ENCODE measurements around the gene PFAS.
"Not testable (repeated sequence)": the region's sequence is repeated elsewhere in the genome, so short reads cannot be mapped to it uniquely, and the experiment has no call there.

Gene PFAS, protein sequence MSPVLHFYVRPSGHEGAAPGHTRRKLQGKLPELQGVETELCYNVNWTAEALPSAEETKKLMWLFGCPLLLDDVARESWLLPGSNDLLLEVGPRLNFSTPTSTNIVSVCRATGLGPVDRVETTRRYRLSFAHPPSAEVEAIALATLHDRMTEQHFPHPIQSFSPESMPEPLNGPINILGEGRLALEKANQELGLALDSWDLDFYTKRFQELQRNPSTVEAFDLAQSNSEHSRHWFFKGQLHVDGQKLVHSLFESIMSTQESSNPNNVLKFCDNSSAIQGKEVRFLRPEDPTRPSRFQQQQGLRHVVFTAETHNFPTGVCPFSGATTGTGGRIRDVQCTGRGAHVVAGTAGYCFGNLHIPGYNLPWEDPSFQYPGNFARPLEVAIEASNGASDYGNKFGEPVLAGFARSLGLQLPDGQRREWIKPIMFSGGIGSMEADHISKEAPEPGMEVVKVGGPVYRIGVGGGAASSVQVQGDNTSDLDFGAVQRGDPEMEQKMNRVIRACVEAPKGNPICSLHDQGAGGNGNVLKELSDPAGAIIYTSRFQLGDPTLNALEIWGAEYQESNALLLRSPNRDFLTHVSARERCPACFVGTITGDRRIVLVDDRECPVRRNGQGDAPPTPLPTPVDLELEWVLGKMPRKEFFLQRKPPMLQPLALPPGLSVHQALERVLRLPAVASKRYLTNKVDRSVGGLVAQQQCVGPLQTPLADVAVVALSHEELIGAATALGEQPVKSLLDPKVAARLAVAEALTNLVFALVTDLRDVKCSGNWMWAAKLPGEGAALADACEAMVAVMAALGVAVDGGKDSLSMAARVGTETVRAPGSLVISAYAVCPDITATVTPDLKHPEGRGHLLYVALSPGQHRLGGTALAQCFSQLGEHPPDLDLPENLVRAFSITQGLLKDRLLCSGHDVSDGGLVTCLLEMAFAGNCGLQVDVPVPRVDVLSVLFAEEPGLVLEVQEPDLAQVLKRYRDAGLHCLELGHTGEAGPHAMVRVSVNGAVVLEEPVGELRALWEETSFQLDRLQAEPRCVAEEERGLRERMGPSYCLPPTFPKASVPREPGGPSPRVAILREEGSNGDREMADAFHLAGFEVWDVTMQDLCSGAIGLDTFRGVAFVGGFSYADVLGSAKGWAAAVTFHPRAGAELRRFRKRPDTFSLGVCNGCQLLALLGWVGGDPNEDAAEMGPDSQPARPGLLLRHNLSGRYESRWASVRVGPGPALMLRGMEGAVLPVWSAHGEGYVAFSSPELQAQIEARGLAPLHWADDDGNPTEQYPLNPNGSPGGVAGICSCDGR (N-terminal part only)

DNA sequence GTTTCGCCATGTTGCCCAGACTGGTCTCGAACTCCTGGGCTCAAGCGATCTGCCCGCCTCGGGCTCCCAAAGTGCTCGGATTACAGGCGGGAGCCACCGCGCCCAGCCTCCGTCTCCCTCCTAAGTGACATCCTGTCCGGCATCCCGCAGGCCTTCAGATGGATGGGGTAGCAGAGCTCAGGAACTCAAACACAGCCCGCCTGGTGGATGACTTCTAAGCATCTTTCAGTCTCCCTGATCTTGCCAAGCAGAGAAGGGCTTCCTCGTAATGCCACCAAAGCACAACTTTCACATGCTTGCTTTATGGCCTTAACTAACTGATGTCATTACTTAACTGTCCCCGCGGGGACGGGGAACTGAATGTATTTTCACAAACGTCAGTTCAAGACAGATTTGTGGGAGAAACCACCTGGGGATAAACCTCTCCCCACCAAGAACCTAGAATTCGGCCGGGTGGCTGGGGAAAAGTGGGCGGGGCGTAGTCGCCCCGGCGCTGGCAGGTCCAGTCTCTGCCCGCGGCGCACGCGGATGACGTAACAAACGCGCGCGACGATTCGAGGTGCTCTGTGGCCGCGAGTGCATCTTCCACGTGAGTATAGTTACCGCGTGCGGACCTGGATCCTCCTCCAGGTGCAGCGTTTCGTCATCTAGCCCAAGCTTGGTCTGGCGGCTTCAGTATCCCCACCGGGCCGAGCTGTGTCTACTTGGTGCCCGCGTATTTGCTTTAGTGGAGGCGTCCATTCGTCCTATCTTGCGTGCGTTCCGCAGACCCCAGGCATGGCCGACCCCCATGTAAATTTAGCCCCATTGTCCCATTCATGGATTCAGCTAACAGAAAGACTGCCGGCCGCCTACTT, at the start of gene PFAS:
Gene PFAS (plus strand): TSS at position 539 of the 857 bp plus-strand sequence. CDS start 4,649 bp downstream, outside the sequence.
- peak; percentile 75 for DNase-seq

DNA sequence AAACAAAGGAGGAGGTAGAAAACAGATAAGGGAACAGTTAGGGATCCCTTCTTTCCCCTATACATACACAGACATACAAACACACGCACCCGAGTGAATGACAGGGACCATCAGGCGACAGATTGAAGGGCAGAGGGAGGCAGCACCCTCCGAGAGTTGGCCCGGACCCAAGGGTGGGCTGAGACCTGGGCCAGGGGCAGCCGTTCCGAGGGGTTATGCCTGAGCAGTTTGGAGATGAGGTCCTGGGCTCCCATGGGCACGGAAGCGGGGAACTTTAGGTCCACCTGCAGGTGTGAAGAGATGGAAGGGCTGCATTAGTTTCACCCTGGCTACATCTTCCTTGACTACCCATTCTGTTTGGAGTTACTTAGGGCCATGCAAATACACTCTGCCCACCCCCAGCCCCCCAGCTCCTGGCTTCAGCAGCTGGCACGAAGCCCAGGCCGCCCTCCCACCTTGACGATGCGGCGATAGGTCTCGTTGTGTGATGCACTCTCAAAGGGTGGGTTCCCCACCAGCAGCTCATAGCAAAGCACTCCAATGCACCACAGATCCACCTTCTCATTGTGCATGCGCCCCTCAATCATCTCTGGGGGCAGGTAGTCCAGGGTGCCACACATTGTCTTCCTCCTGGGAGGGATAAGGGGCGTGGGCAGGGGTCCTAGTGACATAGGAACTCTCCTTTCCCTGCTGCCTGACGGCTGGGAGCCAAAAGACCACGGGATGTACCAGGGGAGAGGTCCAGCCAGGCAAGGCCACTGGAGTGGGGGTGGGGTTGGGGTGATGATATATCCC, 44.1 kb upstream of the PFAS start:
- no peak for DNase-seq

DNA sequence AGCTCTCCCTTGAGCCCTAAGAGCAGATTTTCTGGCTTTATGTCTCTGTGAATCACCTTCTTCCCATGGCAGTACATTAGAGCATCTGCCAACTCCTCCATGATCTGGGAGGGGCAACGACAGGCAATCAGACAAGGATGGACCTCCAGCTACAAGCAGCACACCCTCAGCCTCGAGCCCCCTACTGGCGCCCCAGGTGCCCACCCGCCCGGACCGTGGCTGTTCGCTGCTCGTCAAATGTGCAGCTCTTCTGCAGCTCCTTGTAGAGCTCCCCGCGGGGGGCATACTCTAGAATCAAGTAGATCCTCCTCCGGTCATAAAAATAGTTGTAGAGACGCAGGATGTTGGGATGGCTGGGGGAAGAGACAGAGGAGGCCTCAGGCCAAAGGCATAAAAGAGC, 42.6 kb upstream of the PFAS start:
- DNase-seq, result no peak

DNA sequence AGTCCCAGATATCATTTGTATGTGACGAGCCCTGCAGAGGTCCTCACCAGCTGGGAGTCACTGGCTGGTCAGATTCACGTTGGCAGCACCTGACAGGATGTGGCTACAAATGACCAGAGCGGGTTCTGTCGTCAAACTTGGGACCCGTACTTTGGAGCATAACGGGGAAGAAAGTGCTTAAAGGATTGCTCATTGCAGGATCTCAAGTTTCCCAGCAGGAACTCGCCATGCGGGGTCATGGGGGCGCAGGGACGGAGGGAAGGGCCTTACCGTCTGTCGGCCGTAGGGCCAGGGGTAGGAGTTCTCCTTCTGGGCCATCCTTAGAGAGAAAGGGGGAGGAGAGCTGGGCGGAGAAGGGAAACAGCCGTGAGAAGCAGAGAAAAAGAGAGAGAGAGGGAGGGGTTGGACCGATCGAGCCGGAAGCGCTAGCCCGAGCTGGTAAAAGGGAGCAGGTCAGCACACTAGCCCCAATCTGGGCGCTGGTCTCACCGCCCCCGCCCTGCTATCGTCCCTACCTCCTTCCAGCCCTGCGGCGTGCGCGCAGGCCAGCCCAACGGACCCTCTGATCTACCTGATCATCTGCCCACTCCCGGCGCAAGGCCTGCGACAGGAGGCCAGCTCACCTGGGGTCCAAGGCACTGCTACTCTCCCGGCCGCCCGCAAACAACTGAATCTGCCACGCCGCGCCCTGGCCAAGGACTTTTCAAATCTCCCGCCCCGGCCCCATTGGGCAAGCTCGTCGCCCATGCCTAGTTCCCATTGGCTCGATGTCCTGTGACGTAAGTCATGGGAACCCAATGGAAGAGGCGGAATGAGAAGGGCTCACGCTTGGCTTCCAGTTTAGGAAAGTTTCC, 39.0 kb upstream of the PFAS start, which contains the start of gene AURKB:
Gene AURKB (minus strand): TSS at position 669 of the 854 bp plus-strand sequence. CDS start 351 bp downstream, at position 318.
- peak; percentile 78 for DNase-seq

DNA sequence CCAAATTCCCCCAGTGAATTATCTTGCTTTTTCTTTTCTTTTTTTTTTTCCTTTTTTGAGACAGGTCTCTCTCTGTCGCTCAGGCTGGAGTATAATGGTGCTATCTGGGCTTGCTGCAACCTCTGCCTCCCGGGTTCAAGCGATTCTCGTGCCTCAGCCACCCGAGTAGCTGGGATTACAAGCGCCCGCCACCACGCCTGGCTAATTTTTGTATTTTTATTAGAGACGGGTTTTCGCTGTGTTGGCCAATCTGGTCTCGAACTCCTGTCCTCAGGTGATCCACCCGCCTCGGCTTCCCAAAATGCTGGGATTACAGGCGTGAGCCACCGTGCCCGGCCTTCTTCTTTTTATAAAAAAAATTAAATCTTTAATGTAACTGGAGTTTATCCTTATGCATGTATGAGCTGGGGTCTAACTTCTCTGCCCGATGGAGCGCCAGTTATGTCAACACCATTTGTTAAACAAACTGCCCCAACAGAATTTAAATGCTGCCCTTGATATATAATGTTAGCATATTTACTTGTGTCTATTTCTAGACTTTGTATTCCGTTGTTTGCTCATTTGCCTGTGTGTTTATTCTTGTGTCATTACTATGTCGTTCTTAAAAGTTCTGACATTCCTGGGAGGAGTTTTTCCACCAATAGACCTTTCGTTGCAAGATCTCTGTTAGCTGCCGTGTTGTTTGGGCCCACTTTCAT, 38.2 kb upstream of the PFAS start:
- DNase-seq, result no peak

DNA sequence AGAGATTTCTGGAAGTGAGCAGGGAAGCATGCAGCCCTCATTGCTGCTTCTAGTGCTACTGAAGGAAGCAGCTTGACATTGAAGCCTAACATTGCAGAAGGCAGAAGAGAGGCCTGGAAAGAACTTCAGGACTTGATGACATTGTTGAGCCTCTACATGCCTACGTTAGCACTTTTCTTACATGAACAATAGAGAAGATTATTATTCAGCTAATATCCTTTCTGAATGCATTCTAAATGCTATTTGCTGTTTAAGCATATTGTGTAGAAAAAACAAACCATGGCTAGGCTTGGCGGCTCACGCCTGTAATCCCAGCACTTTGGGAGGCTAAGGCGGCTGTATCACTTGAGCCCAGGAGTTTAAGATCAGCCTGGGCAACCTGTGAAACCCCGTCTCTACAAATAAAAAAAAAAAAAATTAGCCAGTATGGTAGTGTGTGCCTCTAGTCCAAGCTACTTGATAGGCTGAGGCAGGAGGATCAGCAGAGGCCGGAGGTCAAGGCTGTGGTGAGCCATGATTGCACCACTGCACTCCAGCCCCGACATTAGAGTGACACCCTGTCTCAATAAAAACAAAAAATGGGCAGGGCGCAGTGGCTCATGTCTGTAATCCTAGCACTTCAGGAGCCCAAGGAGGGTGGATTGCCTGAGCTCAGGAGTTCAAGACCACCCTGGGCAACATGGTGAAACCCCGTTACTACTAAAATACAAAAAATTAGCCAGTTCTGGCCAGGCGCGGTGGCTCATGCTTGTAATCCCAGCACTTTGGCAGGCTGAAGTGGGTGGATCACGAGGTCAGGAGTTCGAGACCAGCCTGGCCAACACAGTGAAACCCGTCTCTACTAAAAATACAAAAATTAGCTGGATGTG, 36.5 kb upstream of the PFAS start:
- no peak for DNase-seq

DNA sequence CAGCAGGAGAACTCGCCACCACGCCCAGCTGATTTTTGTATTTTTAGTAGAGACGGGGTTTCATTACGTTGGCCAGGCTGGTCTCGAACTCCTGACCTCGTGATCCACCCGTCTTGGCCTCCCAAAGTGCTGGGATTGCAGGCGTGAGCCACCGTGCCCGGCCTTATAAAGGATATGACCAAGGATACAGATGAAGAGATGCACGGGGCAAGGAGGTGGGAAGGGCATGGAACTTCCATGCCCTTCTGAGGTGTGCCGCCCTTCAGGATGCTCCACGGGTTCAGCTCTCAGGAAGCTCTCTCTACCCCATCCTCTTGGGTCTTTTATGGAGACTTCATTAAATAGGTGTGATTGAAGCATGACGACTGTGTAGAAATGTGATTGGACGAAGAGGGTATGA, 35.1 kb upstream of the PFAS start:
- DNase-seq, result not testable (repeated sequence)

DNA sequence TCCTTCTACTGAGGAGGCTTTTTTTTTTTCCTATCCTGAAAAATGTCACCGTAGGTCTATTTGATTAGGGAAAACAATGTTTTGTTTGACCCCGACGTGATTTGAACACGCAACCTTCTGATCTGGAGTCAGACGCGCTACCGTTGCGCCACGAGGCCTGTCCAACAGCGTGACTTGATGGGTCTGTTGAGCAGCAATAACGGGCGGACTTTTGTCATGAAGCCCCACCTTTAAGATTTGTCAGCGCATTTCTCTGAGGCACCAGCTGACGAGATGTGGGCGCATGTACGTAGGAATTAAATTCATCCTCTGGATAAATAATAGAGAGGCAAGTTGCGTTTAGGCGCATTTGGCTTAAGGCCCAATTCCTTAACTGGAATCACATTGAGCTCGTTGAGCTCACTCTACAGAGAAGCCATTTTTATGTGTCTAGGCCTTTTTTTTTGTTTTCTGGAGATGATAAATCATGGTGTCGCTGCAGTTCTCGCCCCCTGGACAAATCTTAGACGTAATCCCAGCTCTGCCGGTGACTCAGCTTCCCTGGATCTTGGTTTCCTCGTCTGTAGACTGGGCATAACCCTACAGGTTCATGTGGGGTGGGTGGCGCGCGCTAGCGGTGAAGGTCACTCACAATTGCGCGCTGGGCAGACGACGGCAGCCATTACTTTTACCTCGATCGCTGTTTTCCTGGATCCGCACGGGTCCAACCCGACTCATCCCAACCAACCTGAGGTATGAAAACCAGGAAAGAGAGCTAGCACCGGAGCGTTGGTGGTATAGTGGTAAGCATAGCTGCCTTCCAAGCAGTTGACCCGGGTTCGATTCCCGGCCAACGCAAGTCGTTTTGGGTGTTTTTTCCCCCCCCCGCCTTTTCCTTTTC, 28.1 kb upstream of the PFAS start:
- DNase-seq, result peak; percentile 67

DNA sequence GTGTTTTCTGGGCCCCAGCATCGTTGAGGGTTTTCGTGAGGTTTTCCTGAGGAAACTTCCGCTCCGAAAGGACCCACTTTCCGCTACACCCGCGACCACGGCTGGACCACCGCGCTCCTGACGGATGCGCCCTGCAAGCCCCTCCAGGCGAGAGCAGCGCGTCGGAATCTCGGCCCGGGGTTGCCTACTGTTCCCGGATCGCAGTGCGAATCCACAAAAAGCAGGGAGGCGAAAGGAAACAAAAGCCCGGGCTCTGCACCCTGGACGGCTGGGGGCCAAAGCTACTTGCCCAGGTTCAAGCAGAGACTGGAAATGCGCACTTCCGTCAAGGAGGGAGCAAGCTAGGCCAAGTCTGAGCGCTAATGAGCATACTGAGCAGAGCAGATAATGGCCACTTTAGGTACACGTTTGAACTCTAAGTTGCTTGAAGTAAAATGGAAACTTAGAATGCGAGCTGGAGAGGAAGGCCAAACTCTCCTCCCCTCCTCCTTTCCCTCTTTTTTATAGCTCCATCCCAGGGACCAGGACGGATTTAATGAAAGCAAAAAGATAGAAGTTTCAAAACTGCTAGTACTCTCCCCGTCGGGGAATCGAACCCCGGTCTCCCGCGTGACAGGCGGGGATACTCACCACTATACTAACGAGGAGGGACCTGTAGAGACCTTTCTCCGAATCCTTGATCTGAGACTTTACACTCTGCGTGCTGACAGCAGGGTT, 27.3 kb upstream of the PFAS start:
- peak; percentile 51 for DNase-seq

DNA sequence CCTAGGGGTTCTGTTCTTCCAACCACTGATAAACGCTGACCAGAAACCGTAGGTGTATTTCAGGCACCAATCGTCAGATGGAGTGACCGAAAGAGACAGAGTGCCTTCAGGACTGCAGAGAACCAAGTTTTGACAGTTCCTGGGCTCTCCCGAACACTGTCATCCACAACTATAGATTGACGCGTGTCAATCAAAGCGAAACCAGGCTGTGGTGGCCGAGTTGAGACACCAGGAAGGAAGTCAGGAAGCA, 26.8 kb upstream of the PFAS start:
- no peak for DNase-seq

DNA sequence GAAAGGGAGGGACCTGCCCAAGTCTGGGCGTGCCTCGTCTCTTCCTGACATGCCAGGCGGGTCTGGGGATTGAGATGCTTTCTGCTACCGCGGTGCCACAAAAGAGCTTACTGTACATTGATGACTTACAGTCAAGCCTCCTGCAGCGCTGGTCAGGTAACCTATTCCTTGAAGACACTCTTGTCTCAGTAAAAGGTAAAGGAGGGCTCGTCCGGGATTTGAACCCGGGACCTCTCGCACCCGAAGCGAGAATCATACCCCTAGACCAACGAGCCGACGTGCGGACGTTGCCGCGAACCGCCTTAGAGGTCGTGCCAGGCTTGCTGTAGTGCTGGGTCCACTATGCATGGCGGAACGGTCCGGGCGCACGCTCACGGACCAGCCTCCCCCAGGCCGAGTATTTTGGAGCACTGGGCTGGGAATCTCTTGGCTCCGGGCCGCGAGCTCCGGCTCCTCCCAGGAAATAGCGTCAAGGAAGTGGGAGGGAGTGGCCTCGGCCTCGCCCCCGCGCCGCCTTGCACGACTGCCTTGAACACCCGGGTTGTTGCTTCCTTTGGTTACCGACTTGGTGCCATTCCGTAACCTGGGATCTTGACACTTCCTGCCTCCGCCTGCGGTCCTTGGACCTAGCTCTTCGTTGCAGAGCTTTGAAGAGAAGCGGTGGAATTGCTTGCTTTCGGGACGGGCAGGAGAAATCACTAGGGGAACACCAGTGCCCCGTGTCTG, 26.3 kb upstream of the PFAS start:
- DNase-seq, result peak; percentile 52

DNA sequence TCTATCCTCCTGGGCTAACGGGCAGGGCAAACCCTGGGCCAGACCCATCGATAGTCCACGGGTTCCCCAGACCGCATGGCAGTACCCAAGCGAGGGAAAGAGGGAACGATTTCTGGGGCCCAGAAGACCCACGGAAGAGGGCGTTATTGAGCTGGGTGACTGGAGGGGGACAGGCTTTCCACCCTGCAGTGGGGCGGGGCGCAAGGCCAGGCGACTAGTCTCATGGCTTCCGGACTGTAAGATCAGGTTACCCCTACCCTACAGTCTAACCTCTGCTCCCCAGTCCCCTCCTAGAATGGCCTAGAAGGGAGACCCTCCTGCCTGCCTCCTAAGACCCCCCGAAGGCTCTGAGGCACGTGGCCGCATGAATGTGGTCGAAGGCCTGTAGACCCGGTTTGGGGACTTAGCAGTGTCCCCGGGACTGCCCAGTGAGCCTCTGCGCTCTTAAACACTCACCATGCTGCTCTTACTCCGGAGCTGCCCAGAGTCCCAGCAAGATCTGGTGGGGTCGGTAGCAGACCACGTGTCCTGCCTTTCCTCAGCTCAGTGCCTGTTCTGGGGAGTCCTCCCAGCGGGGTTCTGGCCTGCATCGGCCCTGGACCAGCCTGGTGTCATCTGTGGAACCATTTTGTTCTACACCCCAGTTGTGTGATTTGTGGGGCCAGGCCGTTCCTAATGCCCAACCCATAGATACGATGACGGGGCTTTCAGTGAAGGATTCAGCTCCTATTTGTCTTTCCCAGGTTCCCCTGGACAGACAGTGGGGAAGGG, 25.5 kb upstream of the PFAS start:
- peak; percentile 14 for DNase-seq

DNA sequence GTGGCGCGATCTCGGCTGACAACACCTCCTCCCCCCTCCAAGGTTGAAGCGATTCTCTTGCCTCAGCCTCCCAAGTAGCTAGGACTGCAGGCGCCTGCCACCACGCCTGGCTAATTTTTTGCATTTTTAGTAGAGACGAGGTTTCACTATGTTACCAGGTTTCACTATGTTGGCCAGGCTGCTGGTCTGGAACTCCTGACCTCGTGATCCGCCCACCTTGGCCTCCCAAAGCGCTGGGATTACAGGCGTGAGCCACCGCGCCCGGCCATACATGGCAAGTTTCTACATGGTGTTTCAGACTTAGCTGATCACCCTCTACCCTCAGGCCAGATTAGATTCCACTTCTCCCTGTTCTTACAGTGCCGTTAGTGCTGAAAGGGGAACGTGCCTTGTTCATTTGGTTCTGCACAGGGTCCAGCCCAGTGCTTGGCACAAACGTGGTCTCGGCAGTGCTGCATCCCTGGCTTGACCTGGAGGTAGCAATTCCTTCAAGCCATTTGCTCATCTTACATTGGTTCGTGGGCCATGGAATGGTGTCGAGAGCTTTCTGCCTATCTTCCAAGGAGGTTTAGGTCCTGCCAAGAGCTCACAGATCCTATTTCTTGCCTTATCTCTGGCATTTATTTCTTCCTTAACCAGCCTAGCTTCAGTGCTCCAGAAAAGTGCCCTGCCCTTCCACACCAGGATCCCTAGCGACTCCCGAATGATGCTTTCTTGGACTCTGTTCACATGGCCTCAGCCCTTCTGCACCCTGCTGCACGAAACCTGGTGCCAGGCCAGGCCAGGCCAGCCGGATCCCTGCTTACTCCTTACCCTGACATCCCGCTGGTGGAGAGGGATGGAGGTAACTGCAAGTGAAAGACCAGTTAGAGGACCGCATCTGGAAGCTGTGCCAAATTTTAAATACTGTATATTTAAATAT, 23.9 kb upstream of the PFAS start:
- no peak for DNase-seq

DNA sequence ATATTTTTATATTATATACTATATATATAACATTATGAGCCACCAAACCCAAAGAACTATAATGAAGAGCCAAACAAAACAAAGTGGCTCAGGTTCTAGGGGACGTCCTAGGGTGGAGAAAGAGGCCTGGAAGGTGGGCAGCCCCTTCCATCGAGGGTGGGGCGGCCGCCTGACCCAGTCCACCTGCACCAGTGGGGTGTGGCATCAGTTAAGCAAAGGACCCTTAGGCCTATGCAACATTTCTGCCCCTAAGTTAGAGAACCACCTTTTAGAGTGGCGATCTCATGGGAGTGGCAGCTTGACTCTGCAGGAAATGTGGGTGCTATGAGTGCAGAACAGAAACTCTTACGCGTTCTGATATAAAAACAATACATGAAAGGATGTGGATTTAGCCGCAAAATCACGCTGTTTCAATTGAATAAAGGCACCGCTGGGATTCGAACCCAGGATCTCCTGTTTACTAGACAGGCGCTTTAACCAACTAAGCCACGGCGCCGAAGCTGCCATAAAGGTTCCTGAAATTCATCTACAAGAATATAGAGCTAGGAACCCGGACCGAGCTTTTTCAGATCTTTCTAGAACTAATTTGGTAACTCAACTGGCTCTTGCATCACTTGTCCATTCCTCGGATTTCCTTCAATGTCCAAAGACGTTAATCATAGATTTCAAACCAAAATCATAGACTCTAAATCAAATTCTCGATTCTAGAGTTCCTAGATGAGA, 23.1 kb upstream of the PFAS start:
- DNase-seq, result no peak

Measured in NCI-H774 (cell line).